Measurements from ENCODE around the gene CEP20. TPM values are rescaled to one million over a fixed set of nuclear protein-coding genes. Genes with fewer than 3 reads are reported as not detected.

The CEP20 gene
- total RNA-seq, 1 donor: 24.5 TPM

DNA sequence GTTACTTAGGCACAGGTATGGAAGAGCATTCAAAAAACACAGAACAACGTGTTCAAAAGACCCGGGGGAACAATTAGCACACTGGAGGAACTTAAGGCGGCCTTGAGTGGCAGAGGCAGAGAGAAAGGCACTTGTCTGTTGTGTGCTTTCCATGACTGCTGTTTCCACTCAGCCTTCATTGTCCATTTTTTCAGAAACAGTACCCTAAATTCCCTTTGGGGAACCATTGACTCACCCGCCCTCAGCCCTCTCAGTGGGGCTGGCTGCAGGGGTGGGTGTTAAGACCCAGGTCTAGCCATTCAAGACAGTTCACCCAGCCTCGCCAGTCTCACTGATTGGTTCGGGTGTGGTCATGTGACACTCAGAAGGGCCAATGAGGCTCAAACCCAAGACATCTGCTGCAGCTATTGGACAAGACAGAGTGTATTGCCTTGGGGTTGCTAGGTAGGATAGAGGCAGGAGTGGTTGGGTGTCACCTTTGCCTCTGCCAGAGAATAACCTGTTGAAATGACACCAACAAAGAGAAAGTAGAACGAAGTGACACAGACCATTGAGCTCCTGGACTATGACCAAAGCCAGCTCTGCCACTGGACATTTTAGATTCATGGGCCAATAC lies 19.6 kb upstream of the CEP20 start:
- Histone ChIP-seq H3K9me3 (ENCODE audit: low read depth, low read length) (no peaks in the 10 kb centered on the region), H3K27me3 (ENCODE audit: insufficient read depth, low read length) (no peaks in the 10 kb centered on the region), H3K4me3 (ENCODE audit: low read length) (no peak overlapping the region), H3K4me1 (ENCODE audit: insufficient read depth, low read length) (peaks cover 8% of the 10 kb centered on the region)

DNA sequence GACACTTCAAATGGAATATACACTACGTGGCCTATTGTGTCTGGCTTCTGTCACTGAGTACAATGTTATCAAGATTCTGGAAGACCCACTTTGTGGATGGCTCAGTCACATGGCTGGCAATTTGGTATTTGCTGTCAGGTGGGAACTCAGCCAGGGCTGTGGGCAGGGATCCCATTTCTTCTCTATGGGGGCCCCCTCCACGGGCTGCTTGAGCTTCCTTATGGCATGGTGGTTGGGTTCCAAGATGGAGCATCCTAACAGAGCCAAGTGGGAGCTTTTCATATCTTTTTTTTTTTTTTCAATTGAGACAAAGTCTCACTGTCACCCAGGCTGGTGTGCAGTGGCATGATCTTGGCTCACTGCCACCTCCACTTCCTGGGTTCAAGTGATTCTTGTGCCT lies 18.0 kb upstream of the CEP20 start:
- H3K9me3 ChIP-seq (ENCODE audit: low read depth, low read length): no peaks in the 10 kb centered on the region

DNA sequence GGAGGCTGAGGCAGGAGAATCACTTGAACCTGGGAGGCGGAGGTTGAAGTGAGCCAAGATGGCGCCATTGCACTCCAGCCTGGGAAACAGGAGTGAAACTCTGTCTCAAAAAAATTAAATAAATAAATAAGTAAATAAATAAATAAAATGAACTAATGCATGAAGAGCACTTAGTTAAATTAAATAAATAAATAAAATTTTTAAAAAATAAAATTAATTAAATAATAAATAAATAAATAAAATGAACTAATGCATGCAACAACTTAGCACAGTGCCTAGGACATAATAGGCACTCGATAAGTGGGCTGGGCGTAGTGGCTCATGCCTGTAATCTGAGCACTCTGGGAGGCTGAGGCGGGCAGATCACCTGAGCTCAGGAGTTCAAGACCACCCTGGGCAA lies 15.6 kb upstream of the CEP20 start:
- no peaks in the 10 kb centered on the region for H3K9me3 ChIP-seq (ENCODE audit: low read depth, low read length)
- no peaks in the 10 kb centered on the region for H3K27me3 ChIP-seq (ENCODE audit: insufficient read depth, low read length)
- H3K4me1 ChIP-seq (ENCODE audit: insufficient read depth, low read length): peaks cover 5% of the 10 kb centered on the region
- no peak overlapping the region for H3K4me3 ChIP-seq (ENCODE audit: low read length)

More for the DNA sequence above, 18.0 kb upstream of the CEP20 start:
- no peak overlapping the region for H3K4me3 ChIP-seq (ENCODE audit: low read length)
- H3K27me3 ChIP-seq (ENCODE audit: insufficient read depth, low read length): no peaks in the 10 kb centered on the region
- H3K4me1 ChIP-seq (ENCODE audit: insufficient read depth, low read length): no peaks in the 10 kb centered on the region

DNA sequence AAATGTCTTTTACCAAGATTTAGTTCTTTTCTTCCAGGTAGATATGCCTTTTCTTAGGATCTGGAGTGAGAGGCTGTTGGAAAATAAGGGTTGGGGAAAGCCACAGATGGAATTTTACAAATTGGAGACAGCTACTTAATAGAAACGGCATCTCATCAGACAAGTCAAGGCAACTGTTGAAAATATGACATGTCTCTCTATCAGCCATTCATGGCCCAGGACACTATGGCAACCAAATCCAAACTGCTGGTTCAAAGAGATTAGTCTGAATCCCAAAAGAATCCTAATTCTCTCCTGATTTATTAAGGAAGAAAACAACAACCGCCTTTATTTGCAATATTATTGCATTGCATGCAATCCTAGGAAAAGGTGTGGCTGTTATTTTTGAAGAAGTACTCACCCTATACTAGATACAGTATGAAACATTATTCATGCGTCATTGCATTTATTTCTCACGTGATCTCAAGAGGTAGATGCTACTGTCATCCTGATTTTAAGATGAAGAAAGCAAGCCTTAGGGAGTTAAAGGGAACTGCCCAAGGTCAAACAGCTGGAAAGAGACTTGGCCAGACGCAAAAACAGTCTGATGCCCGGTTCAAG lies 12.6 kb upstream of the CEP20 start:
- Histone ChIP-seq H3K4me3 (ENCODE audit: low read length) (no peak overlapping the region), H3K27me3 (ENCODE audit: insufficient read depth, low read length) (no peaks in the 10 kb centered on the region), H3K9me3 (ENCODE audit: low read depth, low read length) (no peaks in the 10 kb centered on the region), H3K4me1 (ENCODE audit: insufficient read depth, low read length) (peaks cover 16% of the 10 kb centered on the region)

DNA sequence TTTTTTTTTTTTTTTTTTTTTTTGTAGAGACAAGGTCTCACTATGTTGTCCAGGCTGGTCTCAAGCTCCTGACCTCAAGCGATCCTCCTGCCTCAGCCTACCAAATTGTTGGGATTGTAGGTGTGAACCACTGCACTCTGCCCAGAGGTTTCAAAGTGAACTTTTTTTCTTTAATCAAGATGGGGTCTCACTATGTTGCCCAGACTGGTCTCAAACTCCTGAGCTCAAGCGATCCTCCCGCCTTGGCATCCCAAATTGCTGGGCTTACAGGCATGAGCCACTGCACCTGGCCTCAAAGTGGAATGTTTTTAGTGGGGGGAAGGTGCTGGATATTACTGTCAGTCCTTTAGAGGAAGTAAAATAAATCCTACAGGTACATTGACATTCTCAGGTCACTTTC lies 12.0 kb upstream of the CEP20 start:
- H3K9me3 ChIP-seq (ENCODE audit: low read depth, low read length): no peaks in the 10 kb centered on the region
- H3K4me1 ChIP-seq (ENCODE audit: insufficient read depth, low read length): peaks cover 16% of the 10 kb centered on the region
- H3K27me3 ChIP-seq (ENCODE audit: insufficient read depth, low read length): no peaks in the 10 kb centered on the region
- no peak overlapping the region for H3K4me3 ChIP-seq (ENCODE audit: low read length)

DNA sequence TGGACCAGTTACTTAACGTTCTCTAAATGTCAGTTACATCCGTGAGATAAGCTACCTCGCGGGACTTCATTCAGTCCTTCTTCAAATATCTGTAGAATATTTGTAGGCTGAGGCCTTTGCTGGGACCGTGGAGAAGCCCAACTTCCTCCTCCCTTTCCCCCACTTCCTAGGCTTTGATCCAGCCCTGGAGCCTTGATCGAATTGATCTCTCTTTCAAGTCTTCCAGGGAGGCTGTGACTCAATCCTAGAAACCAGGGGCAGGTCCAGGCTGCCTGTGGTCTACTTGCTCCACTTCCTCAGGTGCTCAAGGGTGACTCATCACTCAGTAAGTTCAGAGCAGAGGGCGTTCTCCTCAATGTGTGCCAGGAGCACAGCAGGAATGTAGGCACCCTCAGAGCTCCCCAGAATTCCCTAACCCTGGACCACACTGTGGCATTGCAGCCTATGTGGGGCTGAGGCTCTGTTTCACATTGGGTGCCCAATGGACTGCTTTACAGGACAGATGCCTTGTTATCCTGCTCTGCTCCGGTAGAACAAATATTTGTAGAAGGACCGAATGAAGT lies 11.2 kb upstream of the CEP20 start:
- Histone ChIP-seq H3K4me1 (ENCODE audit: insufficient read depth, low read length) (peaks cover 16% of the 10 kb centered on the region), H3K27me3 (ENCODE audit: insufficient read depth, low read length) (no peaks in the 10 kb centered on the region), H3K9me3 (ENCODE audit: low read depth, low read length) (no peaks in the 10 kb centered on the region), H3K4me3 (ENCODE audit: low read length) (no peak overlapping the region)

DNA sequence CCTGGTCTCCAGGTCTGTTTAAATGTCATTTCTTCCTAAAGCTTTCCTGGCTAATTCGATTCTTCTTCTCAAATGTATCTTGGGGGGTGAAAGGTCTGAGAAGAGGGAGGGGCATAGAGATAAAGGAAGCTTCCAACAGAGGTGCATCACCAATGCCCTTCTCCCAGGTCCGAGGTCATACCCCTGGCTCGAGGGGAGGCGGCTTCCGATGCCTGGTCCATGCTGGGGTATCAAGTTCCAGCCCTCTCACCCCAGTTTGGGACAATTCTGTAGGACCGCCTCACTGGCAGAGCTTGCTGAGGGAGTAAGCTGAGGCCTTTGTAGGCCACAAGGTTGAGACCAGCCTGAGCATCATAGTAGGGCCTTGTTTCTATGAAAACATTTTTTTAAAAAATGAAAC lies 10.3 kb upstream of the CEP20 start:
- no peak overlapping the region for H3K4me3 ChIP-seq (ENCODE audit: low read length)
- H3K9me3 ChIP-seq (ENCODE audit: low read depth, low read length): no peaks in the 10 kb centered on the region
- H3K4me1 ChIP-seq (ENCODE audit: insufficient read depth, low read length): peaks cover 16% of the 10 kb centered on the region
- no peaks in the 10 kb centered on the region for H3K27me3 ChIP-seq (ENCODE audit: insufficient read depth, low read length)

DNA sequence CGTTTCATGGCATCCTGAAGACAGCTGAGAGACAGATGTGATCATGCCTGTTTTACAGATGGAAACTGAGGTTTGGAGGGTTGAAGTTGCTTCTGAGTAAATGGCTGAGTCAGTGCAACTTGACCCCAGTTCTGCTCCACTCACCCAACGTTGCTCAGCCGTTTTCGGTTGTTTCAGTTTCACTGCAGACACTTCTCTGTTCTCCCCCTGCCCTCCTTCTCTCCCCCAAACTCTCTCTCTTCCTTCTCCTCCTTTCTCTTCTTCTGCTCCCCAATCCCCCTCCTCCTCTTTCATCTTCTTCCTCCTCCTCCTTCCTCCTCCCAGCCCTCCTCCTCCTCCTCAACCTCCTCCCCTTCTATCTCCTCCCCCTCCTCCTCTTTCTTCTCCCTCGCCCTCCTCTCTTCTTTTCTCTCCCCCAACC lies 9.4 kb upstream of the CEP20 start:
- Histone ChIP-seq H3K9me3 (ENCODE audit: low read depth, low read length) (no peaks in the 10 kb centered on the region), H3K27me3 (ENCODE audit: insufficient read depth, low read length) (no peaks in the 10 kb centered on the region), H3K4me1 (ENCODE audit: insufficient read depth, low read length) (peaks cover 16% of the 10 kb centered on the region), H3K4me3 (ENCODE audit: low read length) (no peak overlapping the region)

DNA sequence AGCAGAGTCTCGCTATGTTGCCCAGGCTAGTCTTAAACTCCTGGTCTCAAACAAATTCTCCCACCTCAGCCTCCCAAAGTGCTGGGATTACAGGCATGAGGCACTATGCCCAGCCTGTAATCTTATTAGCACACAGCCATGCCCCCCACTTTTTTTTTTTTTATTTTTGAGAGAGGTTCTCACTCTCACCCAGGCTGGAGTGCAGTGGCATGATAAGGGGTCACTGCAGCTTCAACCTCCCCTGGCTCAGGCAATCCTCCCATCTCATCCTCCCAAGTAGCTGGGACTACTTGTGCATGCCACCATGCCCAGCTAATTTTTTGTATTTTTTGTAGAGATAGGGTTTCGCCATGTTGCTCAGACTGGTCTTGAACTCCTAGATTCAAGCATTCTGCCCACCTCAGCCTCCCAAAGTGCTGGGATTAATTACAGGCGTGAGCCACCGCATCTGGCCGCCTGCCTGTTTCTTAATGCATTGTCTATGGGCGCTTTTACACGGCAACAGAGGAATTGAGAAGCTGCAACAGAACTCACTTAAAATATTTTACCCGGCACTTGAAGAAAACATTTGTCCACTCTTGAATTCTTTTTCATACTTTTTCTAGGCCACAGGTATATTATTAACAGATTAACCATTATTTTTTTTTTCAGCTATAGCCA lies 8.8 kb upstream of the CEP20 start:
- peaks cover 16% of the 10 kb centered on the region for H3K4me1 ChIP-seq (ENCODE audit: insufficient read depth, low read length)
- H3K4me3 ChIP-seq (ENCODE audit: low read length): no peak overlapping the region
- H3K9me3 ChIP-seq (ENCODE audit: low read depth, low read length): no peaks in the 10 kb centered on the region
- no peaks in the 10 kb centered on the region for H3K27me3 ChIP-seq (ENCODE audit: insufficient read depth, low read length)

DNA sequence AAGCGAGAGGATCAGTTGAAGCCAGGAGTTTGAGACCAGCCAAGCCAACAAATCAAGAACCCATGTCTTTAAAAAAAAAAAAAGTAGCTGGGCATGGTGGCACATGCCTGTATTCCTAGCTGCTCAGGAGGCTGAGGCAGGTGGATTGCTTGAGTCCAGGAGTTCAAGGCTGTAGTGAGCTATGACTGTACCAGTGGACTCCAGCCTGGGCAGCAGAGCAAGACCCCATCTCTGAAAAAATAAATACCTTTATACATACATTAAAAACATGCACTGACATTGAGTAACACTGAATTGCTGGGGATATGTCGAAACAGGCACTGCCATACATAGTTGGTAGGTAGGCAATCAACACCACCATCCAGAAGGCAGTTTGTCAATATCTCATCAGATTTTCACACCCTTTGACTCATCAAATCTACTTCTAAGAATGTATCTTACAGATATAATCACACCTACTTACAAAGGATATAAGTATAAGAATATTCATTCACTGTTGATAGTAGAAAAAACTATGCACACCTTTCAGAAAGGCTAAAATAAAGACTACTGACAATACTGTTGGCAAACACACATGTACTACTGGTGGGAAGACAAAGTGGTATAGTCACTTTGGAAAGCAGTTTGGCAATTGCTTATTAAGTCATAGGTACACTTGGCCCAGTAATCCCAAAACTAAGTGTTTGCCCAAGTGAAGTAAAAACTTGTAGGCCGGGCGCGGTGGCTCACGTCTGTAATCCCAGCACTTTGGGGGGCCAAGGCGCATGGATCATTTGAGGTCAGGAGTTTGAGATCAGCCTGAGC lies 6.4 kb upstream of the CEP20 start:
- no peaks in the 10 kb centered on the region for H3K27me3 ChIP-seq (ENCODE audit: insufficient read depth, low read length)
- H3K4me3 ChIP-seq (ENCODE audit: low read length): no peak overlapping the region
- H3K4me1 ChIP-seq (ENCODE audit: insufficient read depth, low read length): peaks cover 14% of the 10 kb centered on the region
- H3K9me3 ChIP-seq (ENCODE audit: low read depth, low read length): no peaks in the 10 kb centered on the region

DNA sequence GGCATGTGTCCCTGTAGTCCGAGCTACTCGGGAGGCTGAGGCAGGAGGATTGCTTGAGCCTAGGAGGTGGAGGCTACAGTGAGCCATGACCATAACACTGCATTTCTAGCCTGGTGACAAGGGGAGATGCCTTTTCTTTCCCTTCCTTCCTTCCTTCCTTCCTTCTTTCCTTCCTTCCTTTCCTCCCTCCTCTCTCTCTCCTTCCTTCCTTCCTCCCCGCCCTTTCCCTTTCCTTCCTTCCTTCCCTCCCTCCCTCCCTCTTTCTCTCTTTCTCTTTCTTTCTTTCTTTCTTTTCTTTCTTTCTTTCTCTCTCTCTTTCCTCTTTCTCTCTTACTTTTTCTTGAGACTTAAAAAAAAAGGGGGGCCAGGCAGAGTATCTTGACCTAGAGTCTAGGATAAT lies 3.1 kb upstream of the CEP20 start:
- Histone ChIP-seq H3K4me3 (ENCODE audit: low read length) (no peak overlapping the region), H3K27me3 (ENCODE audit: insufficient read depth, low read length) (no peaks in the 10 kb centered on the region), H3K4me1 (ENCODE audit: insufficient read depth, low read length) (peaks cover 22% of the 10 kb centered on the region), H3K9me3 (ENCODE audit: low read depth, low read length) (no peaks in the 10 kb centered on the region)

DNA sequence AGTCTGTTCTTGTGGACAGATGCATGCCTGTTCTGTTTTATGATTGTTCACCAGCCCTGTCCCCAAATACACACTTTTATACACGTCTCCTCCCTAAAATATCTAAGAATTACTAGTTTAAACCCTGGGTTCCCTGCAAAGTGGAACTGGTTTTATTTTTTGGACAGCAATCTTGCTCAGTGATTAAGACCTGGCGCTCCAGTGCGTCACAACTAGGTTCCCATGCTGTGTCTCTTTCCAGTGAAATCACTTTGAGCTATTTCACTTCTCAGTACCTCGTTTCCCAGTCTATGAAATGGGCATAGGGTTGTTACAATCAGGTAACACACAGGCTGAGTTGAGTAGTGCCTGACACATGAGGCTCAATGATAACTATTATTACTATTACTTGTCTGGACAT lies 1.1 kb downstream of the CEP20 start:
- Histone ChIP-seq H3K4me1 (ENCODE audit: insufficient read depth, low read length) (peaks cover 24% of the 10 kb centered on the region), H3K9me3 (ENCODE audit: low read depth, low read length) (no peaks in the 10 kb centered on the region), H3K27me3 (ENCODE audit: insufficient read depth, low read length) (no peaks in the 10 kb centered on the region), H3K4me3 (ENCODE audit: low read length) (no peak overlapping the region)

DNA sequence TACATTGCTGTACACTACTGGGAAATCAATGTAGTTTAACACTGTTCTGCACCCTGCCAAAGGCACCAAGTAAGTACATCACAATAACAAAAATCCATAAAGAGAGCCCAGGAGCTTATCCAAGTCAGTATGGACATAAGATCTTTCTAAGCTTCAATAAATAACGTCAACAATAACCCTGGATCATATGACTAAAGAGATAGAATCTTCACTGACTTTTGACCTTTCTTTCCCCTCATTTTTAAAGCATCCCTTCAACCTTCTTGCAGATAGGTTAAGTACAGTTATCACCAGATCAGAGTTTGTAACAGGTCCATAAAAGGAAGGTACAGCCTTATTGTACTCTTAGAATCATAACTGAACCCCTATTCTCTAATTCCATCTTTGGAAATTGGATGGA lies 2.3 kb downstream of the CEP20 start:
- Histone ChIP-seq H3K4me3 (ENCODE audit: low read length) (no peak overlapping the region), H3K27me3 (ENCODE audit: insufficient read depth, low read length) (no peaks in the 10 kb centered on the region), H3K4me1 (ENCODE audit: insufficient read depth, low read length) (peaks cover 24% of the 10 kb centered on the region), H3K9me3 (ENCODE audit: low read depth, low read length) (no peaks in the 10 kb centered on the region)

DNA sequence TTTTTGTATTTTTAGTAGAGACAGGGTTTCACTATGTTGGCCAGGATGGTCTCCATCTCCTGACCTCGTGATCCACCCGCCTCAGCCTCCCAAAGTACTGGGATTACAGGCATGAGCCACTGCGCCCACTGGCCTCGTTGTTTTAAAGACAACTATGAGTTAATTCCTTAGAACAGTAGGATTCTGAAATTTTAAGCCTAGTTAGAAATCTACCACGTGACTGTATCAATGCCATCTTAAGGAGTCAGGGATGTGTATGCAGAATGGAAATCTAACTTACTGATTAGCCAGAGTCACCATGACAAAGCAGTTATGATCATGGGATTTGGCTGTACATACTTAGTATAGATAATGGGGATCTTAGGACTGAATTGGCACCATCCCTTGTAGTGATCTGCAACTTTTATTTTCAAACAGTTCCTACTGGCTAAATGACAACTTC lies 2.8 kb downstream of the CEP20 start:
- no peaks in the 10 kb centered on the region for H3K9me3 ChIP-seq (ENCODE audit: low read depth, low read length)
- peaks cover 24% of the 10 kb centered on the region for H3K4me1 ChIP-seq (ENCODE audit: insufficient read depth, low read length)
- no peak overlapping the region for H3K4me3 ChIP-seq (ENCODE audit: low read length)
- no peaks in the 10 kb centered on the region for H3K27me3 ChIP-seq (ENCODE audit: insufficient read depth, low read length)

DNA sequence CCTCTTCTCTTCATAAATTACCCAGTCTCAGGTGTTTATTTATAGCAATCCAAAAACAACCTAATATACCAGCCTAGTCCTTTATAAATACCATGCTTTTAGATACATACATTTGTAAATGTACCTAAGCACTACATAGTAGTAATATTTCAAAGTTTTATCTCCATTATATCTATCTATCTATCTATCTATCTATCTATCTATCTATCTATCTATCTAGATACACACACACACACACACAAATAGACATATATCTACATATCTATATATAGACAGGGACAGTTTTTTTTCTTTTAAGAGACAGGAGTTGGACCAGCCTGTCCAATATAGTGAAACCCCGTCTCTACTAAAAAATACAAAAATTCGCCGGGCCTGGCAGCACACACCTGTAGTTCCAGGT lies 5.8 kb downstream of the CEP20 start:
- no peaks in the 10 kb centered on the region for H3K27me3 ChIP-seq (ENCODE audit: insufficient read depth, low read length)
- H3K9me3 ChIP-seq (ENCODE audit: low read depth, low read length): no peaks in the 10 kb centered on the region
- peaks cover 16% of the 10 kb centered on the region for H3K4me1 ChIP-seq (ENCODE audit: insufficient read depth, low read length)
- no peak overlapping the region for H3K4me3 ChIP-seq (ENCODE audit: low read length)
